Hematopoietic multipotent progenitor cell (in vitro differentiated cells): ENCODE data around the gene TMEM147. TPM values are rescaled to one million over a fixed set of nuclear protein-coding genes. Genes with fewer than 3 reads are reported as not detected.
A peak's percentile ranks its signal among the peaks of the same experiment; 100 is the strongest.
"Not testable (repeated sequence)": the region's sequence is repeated elsewhere in the genome, so short reads cannot be mapped to it uniquely, and the experiment has no call there.

ENCODE experiments used
- DNase-seq, 3 donors: peaks; one replicate each; pipeline ENCODE4 v3.0.0-alpha.2; 2011 to 2015; ENCODE audit warnings: low read depth in 2 of 3, low spot score in 2 of 3
- total RNA-seq: library from RNA; depleted of rRNA; stranded (reverse); fragments of >200 nt; gene quantifications from one replicate; pipeline ENCODE4 v1.2.3, GENCODE V29; 2012

Gene TMEM147
- total RNA-seq, 1 donor = 71.9 TPM

- DNase-seq = no peak
These were observed 14.8 kb downstream of the TMEM147 start for GRCh38 chr19:35560271-35560670.

- no peak for DNase-seq
These were observed 15.3 kb downstream of the TMEM147 start for GRCh38 chr19:35560677-35561076.

DNA sequence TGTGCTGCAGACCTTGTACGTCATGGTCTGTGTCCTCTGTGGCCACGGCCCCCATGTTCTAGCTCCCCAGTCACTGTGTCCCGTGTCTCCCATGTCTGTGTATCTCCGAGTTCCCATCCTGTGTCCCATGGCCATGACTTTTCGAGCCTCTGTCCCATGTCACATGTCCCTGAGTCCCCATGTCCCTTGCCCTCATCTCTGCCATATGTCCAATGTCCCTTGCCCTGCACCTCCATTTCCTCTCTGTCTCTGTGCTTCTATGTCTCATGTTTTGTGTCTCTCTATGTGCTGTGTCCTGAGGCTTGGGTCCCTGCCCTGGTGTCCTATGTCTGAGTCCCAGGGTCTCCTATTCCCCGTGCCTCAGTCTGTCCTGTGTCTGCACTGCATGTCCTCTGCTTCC is 16.0 kb downstream of the TMEM147 start:
- DNase-seq = no peak

DNA sequence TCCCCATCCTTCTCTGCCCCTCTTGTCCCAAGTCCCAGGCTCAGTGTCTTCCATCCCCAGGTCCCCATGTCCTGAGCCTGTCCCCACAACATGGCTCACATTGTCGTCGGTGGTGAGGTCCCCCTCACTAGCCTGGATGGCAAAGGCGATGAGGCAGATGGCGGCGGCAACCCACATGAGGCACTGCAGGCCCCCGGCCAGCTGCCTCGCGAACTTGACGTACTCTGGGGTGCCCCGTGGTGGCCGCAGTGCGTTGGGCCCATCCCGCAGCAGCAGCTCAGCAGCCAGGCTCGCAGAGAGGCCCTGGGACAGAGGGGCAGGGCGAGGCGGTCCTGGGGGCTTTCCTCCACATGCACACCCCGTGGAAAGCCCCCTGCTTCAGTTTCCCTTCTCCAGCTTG is 16.9 kb downstream of the TMEM147 start:
- no peak for DNase-seq

GRCh38 chr19:35562776-35563175 is 17.4 kb downstream of the TMEM147 start:
- no peak for DNase-seq

GRCh38 chr19:35563207-35563829 is 17.9 kb downstream of the TMEM147 start, which contains the start of gene ATP4A:
ATP4A (minus strand) TSS chr19:35563658; CDS start chr19:35563629, 29 bp downstream.
- DNase-seq = no peak

- DNase-seq = no peak
These were observed 19.8 kb downstream of the TMEM147 start for GRCh38 chr19:35565016-35565856.

DNA sequence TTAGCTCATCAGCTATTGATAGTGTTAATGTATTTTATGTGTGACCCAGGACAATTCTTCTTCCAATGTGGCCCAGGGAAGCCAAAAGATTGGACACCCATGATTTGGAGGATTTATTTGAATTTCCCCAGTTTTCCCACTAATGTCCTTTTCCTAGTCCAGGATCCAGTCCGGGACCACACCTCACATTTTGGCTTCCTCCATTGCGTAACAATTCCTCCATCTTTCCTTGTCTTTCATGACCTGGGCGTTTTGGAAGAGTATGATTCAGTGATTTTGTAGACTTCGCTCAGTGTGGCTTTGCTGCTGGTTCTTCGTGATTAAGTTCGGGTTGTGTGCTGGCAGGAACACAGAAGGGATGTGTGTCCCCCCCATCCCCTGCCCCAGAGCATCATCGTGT is 21.3 kb downstream of the TMEM147 start:
- no peak for DNase-seq

DNA sequence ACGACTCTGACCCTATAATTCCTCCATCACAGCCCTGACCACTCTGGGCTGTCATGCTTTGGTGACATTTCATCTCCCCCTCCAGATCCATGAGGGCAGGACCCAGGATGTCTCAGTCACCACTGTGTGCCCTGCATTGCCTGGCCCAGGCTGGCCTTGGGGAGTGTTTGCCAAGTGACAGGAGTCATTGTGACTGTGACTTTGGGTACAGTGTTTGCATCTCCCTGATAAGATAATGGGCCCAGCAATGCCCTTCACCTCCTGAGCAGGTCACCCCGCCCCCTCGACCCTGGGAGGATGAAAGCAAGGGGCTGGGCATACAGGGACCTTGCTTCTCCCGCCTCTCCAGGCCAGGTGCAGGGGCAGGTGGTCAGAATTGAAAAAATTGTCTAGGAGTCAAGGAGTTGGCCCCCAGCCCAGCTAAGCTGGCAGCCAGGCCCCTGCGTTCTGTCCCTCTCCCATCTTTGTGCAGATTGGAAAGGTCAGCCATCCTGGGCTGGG is 23.9 kb downstream of the TMEM147 start:
- DNase-seq = no peak

DNA sequence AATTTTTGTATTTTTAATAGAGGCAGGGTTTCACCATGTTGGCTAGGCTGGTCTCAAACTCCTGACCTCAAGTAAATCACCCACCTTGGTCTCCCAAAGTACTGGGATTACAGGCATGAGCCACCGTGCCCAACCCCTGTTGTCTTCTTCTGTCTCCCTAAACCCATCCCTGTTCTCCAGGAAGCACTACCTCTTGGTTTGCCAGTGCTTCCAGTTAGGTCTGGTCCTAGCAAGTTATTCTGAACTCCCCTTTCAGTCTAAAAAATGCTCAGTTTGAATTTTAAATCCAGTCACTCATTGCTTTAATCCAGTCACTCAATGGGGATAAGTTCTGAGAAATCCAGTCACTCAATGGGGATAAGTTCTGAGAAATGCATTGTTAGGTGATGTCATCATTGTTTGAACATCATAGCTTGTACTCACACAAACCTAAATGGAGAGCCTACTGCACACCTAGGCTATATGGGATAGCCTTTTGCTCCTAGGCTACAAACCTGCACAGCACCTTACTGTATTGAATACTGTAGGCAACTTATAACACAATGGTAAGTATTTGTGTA is 26.1 kb downstream of the TMEM147 start:
- no peak for DNase-seq

DNA sequence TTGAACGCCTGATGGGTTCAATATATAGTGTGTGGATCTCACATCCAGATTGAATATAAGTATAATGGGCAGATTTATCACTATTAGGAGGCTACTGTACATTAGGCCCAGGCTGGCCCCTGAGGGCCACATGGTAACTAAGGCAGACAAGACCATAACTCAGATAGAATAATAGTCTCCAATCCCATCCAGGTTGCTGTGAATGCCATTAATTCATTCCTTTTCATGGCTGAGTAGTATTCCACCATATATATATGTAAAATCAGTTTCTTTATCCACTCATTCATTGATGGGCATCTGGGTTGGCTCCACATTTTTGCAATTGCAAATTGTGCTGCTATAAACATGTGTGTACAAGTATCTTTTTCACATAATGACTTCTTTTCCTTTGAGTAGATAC is 32.5 kb downstream of the TMEM147 start:
- no peak for DNase-seq

GRCh38 chr19:35578707-35579106 is 33.3 kb downstream of the TMEM147 start:
- DNase-seq = no peak

- DNase-seq = no peak
These were observed 37.3 kb downstream of the TMEM147 start for GRCh38 chr19:35582760-35583159.

- DNase-seq = peak in 2 of 3 donors; percentile 27 to 51
These were observed 40.4 kb downstream of the TMEM147 start, which contains the start of gene PMIS2 for GRCh38 chr19:35585848-35586247. PMIS2 (plus strand) TSS chr19:35586173; CDS start chr19:35586260, 87 bp downstream.

GRCh38 chr19:35587321-35587720 is 41.9 kb downstream of the TMEM147 start:
- DNase-seq = no peak

GRCh38 chr19:35590875-35591274 is 45.4 kb downstream of the TMEM147 start:
- DNase-seq = no peak

- DNase-seq = peak in 2 of 3 donors; percentile 52 to 63
These were observed 46.8 kb downstream of the TMEM147 start for GRCh38 chr19:35592226-35592625.

GRCh38 chr19:35595026-35595425 is 49.6 kb downstream of the TMEM147 start:
- DNase-seq = not testable (repeated sequence)

DNA sequence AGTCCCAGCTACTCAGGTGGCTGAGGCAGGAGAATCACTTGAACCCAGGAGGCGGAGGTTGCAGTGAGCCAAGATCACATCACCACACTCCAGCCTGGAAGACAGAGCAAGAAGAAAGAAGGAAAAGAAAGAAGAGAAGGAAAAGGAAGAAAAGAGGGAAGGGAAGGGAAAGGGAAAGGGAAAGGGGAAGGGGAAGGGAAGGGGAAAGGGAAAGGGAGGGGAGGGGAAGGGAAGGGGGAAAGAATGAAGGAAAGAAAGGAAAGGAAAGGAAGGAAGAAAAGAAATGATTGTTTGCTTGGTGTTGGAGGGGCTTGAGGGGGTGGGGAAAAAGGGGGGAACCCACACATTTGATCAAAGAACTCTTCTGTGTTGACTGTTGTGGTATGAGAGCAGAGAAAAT is 50.5 kb downstream of the TMEM147 start:
- no peak for DNase-seq

- peak in 2 of 3 donors; percentile 26 to 38 for DNase-seq
These were observed 51.1 kb downstream of the TMEM147 start for GRCh38 chr19:35596366-35596999.
